RWPE1 (cell line): ENCODE results near the gene LAMC1.
"Not testable (repeated sequence)": the region's sequence is repeated elsewhere in the genome, so short reads cannot be mapped to it uniquely, and the experiment has no call there.

Experiments
- CTCF ChIA-PET: fragments of 350-600 bp; sonication (Branson Sonifier 250); formaldehyde crosslinking; extraction: SDS; loops from one replicate; lab custom pipeline; 2021; lab: Yijun Ruan, JAX
- POLR2A ChIA-PET: fragments of 400-600 bp; formaldehyde crosslinking; extraction: SDS; loops from one replicate; lab custom pipeline; 2020; ENCODE audit warnings: antibody characterized with exemption; ENCODE audit not compliant: low non-redundant PET; lab: Yijun Ruan, JAX
- DNase-seq: peaks from one replicate; pipeline ENCODE4 v3.0.0; 2012; ENCODE audit warnings: low spot score
- H3K27ac ChIP-seq: fragments of 450-650 bp; 2 replicates; pipeline ENCODE4 v1.5.1; 2017
- CTCF ChIP-seq: fragments of 450-650 bp; conservative IDR thresholded peaks from 2 replicates; pipeline ENCODE4 v1.5.1; 2017; ENCODE audit warnings: low read depth, mild to moderate bottlenecking

The LAMC1 gene

DNA sequence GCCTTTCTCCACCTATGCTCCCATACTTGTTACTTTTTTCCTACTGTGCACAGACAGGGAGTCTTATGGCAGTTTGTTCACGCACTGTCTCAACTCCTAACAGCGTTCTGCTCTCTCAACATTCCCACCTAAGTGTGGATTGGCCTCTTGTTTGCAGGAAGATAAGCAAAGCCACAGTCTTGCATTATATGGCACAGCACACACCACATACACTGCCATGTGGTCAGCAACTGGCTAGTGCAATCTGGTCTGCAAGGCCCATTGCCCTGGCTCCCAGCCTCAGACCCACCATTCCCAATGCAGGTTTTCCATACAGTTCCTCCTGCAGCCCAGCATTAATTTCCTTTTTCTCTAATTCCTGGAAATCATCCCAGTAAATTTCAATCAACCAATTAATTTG lies 124.5 kb downstream of the LAMC1 start:
- CTCF ChIA-PET = no interaction called here

DNA sequence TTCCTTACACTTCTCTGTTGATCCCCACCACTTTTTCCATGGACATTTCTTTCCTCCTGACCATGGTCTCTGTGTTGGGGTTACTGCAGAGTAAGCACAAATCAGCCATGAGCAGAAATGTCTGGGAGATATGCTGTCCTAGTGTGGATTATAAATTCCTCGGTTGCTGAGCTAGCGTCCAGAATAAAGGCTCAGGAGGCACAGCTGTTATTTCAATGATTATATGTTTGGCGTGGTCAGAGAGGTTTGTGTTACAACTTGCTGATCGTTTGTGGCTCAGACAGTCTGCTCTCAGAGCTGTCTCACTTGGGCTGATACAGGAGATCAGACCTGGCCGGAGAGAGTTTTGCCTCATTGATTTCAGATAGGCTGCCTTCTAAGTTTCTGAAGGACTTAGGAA lies 125.4 kb downstream of the LAMC1 start:
- H3K27ac ChIP-seq = peak overlapping the region; percentile 66; the same call in 1 of the 2 replicates
- POLR2A ChIA-PET = interaction anchor here (0.8 kb wide), 1 partner anchor 13 kb away, joined by 15 read pairs; no protein-coding TSS in a partner anchor
- CTCF ChIA-PET = interaction anchor here (0.6 kb wide), 1 partner anchor 307 kb away, joined by 5 read pairs; no protein-coding TSS in a partner anchor
- DNase-seq = peak; percentile 21
- no peak for TF ChIP-seq CTCF

More for the DNA sequence above, 124.5 kb downstream of the LAMC1 start:
- DNase-seq = no peak
- peak overlapping the region; percentile 64 for H3K27ac ChIP-seq
- POLR2A ChIA-PET = no interaction called here
- no peak for TF ChIP-seq CTCF

DNA sequence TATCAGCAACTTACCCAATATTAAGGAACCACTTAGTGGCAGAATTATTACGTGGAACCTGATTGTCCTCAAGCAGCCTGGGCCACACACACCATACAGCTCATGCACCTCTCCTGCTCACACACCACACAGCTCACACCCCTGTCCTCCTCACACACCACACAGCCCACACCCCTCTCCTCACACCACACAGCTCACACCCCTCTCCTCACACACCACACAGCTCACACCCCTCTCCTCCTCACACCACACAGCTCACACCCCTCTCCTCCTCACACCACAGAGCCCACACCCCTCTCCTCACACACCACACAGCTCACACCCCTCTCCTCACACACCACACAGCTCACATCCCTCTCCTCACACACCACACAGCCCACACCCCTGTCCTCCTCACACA lies 126.1 kb downstream of the LAMC1 start:
- POLR2A ChIA-PET = interaction anchor here (0.8 kb wide), 1 partner anchor 14 kb away, joined by 15 read pairs; no protein-coding TSS in a partner anchor
- no peak for TF ChIP-seq CTCF
- peak overlapping the region; percentile 66 for H3K27ac ChIP-seq
- DNase-seq = no peak
- CTCF ChIA-PET = interaction anchor here (0.6 to 0.7 kb wide), 2 partner anchors 176 to 308 kb away, joined by 3 to 5 read pairs; no protein-coding TSS in a partner anchor

- POLR2A ChIA-PET, DNase-seq: not testable (repeated sequence)
- CTCF ChIA-PET = interaction anchor here (0.7 kb wide), 1 partner anchor 177 kb away, joined by 3 read pairs; no protein-coding TSS in a partner anchor
- peak overlapping the region; percentile 44; the same call in 1 of the 2 replicates for H3K27ac ChIP-seq
Measured at GRCh38 chr1:183150032-183150431, 126.8 kb downstream of the LAMC1 start.

GRCh38 chr1:183150445-183150844 lies 127.2 kb downstream of the LAMC1 start:
- ChIA-PET CTCF (no interaction called here), POLR2A (no interaction called here)
- no peak for DNase-seq
- TF ChIP-seq CTCF = no peak
- peak overlapping the region; percentile 44; the same call in 1 of the 2 replicates for H3K27ac ChIP-seq

DNA sequence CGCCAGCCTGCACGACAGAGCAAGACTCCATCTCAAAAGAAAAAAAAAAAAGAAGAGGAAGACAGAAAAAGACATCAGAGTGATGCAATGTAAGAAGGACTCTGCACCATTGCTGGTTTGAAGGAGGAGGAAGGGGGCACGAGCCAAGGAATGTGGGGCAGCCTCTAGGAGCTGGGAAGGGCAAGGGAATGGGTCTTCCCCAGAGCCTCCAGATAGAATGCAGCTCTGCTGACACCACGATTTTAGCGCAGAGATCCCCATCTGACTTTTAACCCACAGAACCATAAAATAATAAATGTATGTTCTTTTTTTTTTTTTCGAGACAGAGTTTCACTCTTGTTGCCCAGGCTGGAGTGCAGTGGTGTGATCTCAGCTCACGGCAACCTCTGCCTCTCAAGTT lies 129.0 kb downstream of the LAMC1 start:
- ChIA-PET POLR2A (no interaction called here), CTCF (interaction anchor here (0.6 kb wide), 1 partner anchor 183 kb away, joined by 4 read pairs; no protein-coding TSS in a partner anchor)
- no peak for TF ChIP-seq CTCF
- peak overlapping the region; percentile 14; the same call in 1 of the 2 replicates for H3K27ac ChIP-seq
- no peak for DNase-seq

DNA sequence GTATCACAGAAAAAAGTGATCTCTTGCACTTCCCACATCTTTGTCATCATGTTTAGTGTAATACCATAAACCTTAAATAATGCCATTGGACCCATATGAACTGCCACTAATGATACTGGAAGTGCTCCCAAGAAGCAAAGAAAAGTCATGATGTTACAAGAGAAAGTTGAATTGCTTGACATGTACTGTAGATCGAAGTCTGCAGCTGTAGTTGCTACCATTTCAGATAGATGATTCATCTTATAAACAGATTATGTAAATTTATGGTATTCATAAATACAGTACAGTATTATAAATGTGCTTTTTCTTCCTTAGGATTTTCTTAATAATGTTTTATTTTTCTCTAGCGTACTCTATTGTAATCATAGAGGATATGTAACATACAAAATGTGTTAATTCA lies 132.7 kb downstream of the LAMC1 start:
- H3K27ac ChIP-seq = no peak overlapping the region
- no peak for DNase-seq
- POLR2A ChIA-PET = no interaction called here
- no peak for TF ChIP-seq CTCF
- CTCF ChIA-PET = interaction anchor here (1.1 kb wide), 1 partner anchor 31 kb away, joined by 3 read pairs; no protein-coding TSS in a partner anchor
